Measurements from ENCODE around the gene CRTC2. TPM values are rescaled to one million over a fixed set of nuclear protein-coding genes. Genes with fewer than 3 reads are reported as not detected.

Gene CRTC2
- total and polyA plus RNA-seq, 2 donors (not counting 1 experiment from before 2014, with no cell fraction given): 2.6 to 7.1 TPM

DNA sequence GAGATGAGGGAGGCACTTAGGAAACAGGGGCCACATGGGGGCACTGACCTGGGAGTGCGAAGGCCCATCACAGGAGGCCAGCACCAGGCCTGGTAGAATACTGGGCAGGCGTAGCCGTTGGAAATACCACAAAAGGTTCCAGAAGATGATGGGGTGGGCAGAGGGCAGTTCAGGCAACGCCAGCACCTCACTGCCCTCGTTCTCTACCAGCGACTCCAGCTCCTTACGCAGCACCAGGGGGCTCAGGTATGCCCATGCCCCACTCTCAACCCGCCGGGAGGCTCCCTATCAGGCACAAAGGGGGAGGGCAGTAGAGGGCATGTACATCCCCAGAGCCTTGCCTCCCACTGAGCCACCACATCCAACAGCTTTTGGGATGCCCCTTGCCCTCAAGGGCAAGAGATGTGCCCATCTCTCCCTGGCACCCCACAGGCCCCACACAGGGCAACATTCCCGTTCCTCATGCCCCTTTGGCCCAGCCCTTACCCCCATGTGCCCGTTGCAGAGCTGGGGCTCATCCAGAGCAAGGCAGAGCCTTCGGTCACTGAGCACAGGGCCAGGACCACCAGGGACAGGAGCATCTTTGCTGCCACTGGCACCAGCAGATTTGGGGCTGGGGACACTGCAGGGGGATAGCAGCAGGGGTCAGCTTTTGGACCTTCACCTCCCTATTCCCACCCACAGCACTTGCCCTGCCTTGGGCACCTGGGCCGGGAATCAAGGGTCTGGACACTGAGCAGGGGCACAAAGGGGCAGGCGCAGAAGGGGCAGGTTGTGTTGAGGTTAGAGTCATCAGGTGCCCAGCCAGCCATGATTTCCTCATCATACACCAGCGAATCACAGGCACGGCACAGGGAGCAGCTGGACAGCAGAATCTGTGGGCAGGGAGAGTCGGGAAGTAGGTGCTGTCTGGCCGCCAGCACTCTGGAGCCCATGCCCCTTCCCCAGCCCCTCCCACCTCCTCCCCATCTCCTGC, 26.0 kb downstream of the CRTC2 start:
- H3K4me3 ChIP-seq (replicated peaks in 1 of 4; ENCODE audit: control extremely low read depth in 1 of 4, insufficient read depth in 1 of 4, low read depth in 3 of 4, low read length in 4 of 4): no peak overlapping the region
- H3K27me3 ChIP-seq (ENCODE audit: control insufficient read depth, insufficient read depth, low read length): no peaks in the 10 kb centered on the region
- no peak overlapping the region for H3K4me2 ChIP-seq (ENCODE audit: extremely low read depth, insufficient read depth, low read length)
- H2AFZ ChIP-seq (ENCODE audit: low read length): no peak overlapping the region
- no peak for DNase-seq (ENCODE audit: low read depth in 2 of 2)
- TF ChIP-seq, protein P1, sequence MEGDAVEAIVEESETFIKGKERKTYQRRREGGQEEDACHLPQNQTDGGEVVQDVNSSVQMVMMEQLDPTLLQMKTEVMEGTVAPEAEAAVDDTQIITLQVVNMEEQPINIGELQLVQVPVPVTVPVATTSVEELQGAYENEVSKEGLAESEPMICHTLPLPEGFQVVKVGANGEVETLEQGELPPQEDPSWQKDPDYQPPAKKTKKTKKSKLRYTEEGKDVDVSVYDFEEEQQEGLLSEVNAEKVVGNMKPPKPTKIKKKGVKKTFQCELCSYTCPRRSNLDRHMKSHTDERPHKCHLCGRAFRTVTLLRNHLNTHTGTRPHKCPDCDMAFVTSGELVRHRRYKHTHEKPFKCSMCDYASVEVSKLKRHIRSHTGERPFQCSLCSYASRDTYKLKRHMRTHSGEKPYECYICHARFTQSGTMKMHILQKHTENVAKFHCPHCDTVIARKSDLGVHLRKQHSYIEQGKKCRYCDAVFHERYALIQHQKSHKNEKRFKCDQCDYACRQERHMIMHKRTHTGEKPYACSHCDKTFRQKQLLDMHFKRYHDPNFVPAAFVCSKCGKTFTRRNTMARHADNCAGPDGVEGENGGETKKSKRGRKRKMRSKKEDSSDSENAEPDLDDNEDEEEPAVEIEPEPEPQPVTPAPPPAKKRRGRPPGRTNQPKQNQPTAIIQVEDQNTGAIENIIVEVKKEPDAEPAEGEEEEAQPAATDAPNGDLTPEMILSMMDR (conservative IDR thresholded peaks at IDR 0.05 in 1 of 2, IDR thresholded peaks at IDR 0.05 in 1 of 2; ENCODE audit: low read depth in 1 of 2, low read length in 2 of 2): no peak
- TF ChIP-seq EZH2 (IDR thresholded peaks at IDR 0.05; ENCODE audit: low read length, missing control alignments): no peak
- no peaks in the 10 kb centered on the region for H3K9me3 ChIP-seq (ENCODE audit: control insufficient read depth, insufficient read depth, low read depth, low read length)
- H3K36me3 ChIP-seq (ENCODE audit: control insufficient read depth, insufficient read depth, low read length): peaks cover 20% of the 10 kb centered on the region
- H4K20me1 ChIP-seq (ENCODE audit: control insufficient read depth, extremely low read depth, insufficient read depth, low read length): no peaks in the 10 kb centered on the region
- H3K79me2 ChIP-seq (ENCODE audit: control insufficient read depth, insufficient read depth, low read length): no peaks in the 10 kb centered on the region
- no peak overlapping the region for H3K9ac ChIP-seq (ENCODE audit: insufficient read depth, low read length)
- H3K27ac ChIP-seq (ENCODE audit: insufficient read depth, low read length): no peak overlapping the region
- H3K4me1 ChIP-seq (ENCODE audit: control insufficient read depth, extremely low read depth, insufficient read depth, low read length): peaks cover 5% of the 10 kb centered on the region

DNA sequence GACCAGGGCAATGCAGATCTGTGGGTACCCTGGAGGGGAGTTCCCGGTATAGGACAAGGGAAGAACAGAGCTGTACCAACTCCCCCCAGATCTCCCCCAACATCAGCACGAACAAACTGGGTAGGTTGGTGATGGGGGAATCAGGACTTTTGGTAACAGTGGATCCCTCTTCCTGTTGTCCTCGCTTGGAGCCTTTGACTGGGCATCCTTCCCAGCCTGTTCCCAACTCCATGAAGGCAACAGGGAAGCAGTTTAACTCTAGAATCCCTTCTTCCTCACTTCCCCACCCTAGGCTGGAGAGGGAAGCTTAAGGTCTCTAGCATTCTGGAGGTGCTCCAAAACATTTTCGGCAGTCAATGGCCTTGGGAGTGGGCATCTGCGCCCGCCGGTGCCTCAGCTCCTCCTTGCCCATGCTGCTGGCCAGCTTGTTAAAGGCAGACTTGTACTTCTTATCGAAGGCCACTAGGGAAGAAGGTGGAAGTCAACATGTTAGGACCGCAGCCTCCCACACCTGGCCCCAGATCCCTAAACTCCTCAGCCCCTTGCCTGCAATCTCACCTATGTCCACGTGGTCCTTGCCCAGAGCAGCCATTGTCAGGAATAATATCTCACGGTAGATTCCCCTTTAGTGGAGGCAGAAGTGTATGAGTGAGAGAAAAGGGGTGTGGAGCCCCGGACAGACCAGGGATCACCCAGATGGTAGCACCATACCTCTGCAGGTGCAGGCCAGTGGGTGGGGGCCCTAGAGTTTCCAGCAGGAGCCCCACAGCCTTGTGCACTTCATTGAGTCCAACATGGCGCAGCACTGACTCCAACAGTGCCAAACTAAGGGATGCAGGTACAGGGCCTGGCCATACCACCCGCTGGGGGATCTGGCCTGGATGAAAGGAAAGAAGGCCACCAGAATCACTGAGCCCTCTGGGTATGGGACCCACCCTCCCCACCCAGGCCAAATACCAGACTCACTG, 28.1 kb downstream of the CRTC2 start:
- no peak for TF ChIP-seq EZH2 (IDR thresholded peaks at IDR 0.05; ENCODE audit: low read length, missing control alignments)
- TF ChIP-seq, protein P1 (conservative IDR thresholded peaks at IDR 0.05 in 1 of 2, IDR thresholded peaks at IDR 0.05 in 1 of 2; ENCODE audit: low read depth in 1 of 2, low read length in 2 of 2): no peak
- H3K27me3 ChIP-seq (ENCODE audit: control insufficient read depth, insufficient read depth, low read length): no peaks in the 10 kb centered on the region
- no peak overlapping the region for H3K4me3 ChIP-seq (replicated peaks in 1 of 4; ENCODE audit: control extremely low read depth in 1 of 4, insufficient read depth in 1 of 4, low read depth in 3 of 4, low read length in 4 of 4)
- H3K36me3 ChIP-seq (ENCODE audit: control insufficient read depth, insufficient read depth, low read length): peaks cover 10% of the 10 kb centered on the region
- H4K20me1 ChIP-seq (ENCODE audit: control insufficient read depth, extremely low read depth, insufficient read depth, low read length): no peaks in the 10 kb centered on the region
- H3K27ac ChIP-seq (ENCODE audit: insufficient read depth, low read length): no peak overlapping the region
- no peak overlapping the region for H2AFZ ChIP-seq (ENCODE audit: low read length)
- H3K4me1 ChIP-seq (ENCODE audit: control insufficient read depth, extremely low read depth, insufficient read depth, low read length): peaks cover 5% of the 10 kb centered on the region
- no peak overlapping the region for H3K4me2 ChIP-seq (ENCODE audit: extremely low read depth, insufficient read depth, low read length)
- no peak overlapping the region for H3K9ac ChIP-seq (ENCODE audit: insufficient read depth, low read length)
- no peaks in the 10 kb centered on the region for H3K9me3 ChIP-seq (ENCODE audit: control insufficient read depth, insufficient read depth, low read depth, low read length)
- no peaks in the 10 kb centered on the region for H3K79me2 ChIP-seq (ENCODE audit: control insufficient read depth, insufficient read depth, low read length)
- DNase-seq (ENCODE audit: low read depth in 2 of 2): no peak

DNA sequence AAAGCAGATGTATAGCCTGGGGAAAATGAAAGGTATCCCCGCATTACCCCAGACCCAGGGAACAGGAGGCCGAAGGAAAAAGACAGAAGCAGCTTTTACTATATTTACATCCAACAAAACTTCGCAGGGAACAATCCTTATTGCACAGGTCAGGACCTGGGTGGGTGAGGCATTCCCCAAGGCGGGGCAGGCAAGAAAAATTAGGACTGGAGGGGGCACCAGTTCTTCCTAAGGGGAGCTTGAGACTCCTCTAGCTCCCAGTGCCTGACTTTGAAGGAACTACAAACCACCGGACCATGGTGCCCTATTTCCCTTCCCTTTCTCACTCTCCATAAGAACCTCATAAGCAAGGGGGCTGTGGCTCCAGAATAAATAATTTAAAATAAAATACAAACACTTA, 29.0 kb downstream of the CRTC2 start:
- no peak overlapping the region for H3K27ac ChIP-seq (ENCODE audit: insufficient read depth, low read length)
- no peak for TF ChIP-seq EZH2 (IDR thresholded peaks at IDR 0.05; ENCODE audit: low read length, missing control alignments)
- TF ChIP-seq, protein P1 (conservative IDR thresholded peaks at IDR 0.05 in 1 of 2, IDR thresholded peaks at IDR 0.05 in 1 of 2; ENCODE audit: low read depth in 1 of 2, low read length in 2 of 2): no peak
- H3K36me3 ChIP-seq (ENCODE audit: control insufficient read depth, insufficient read depth, low read length): peaks cover 8% of the 10 kb centered on the region
- H3K79me2 ChIP-seq (ENCODE audit: control insufficient read depth, insufficient read depth, low read length): no peaks in the 10 kb centered on the region
- H3K4me3 ChIP-seq (replicated peaks in 1 of 4; ENCODE audit: control extremely low read depth in 1 of 4, insufficient read depth in 1 of 4, low read depth in 3 of 4, low read length in 4 of 4): no peak overlapping the region
- H2AFZ ChIP-seq (ENCODE audit: low read length): no peak overlapping the region
- no peaks in the 10 kb centered on the region for H3K9me3 ChIP-seq (ENCODE audit: control insufficient read depth, insufficient read depth, low read depth, low read length)
- H3K9ac ChIP-seq (ENCODE audit: insufficient read depth, low read length): no peak overlapping the region
- no peak for DNase-seq (ENCODE audit: low read depth in 2 of 2)
- H3K4me1 ChIP-seq (ENCODE audit: control insufficient read depth, extremely low read depth, insufficient read depth, low read length): peaks cover 5% of the 10 kb centered on the region
- no peaks in the 10 kb centered on the region for H3K27me3 ChIP-seq (ENCODE audit: control insufficient read depth, insufficient read depth, low read length)
- H4K20me1 ChIP-seq (ENCODE audit: control insufficient read depth, extremely low read depth, insufficient read depth, low read length): no peaks in the 10 kb centered on the region
- no peak overlapping the region for H3K4me2 ChIP-seq (ENCODE audit: extremely low read depth, insufficient read depth, low read length)

Data from fibroblast of lung (primary cell).